ENCODE measurements around the gene ADIPOR2. TPM values are rescaled to one million over a fixed set of nuclear protein-coding genes. Genes with fewer than 3 reads are reported as not detected.
"Not testable (repeated sequence)": the region's sequence is repeated elsewhere in the genome, so short reads cannot be mapped to it uniquely, and the experiment has no call there.

ADIPOR2 gene
- total RNA-seq, 1 donor from 2014 or later, result 29.6 TPM

DNA sequence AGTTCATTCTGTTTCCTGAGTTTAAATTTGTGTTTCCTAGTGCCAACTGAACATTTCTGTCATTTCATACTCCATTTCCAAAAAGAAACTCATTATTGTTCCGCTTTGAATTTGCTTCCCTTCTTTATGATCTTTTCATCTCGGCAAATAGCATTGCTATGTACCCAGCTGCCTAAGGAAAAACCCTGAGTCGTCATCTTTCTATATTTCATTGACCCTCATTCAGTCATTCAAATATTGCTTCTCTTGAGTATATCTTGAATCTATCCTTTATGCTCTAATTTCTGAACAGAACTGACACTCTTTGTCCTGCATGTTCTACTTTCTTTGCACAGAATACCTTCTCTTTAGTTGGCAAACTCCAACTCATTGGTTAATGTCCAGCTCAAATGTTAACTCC, 35.9 kb downstream of the ADIPOR2 start:
- no peak overlapping the region for H3K27ac Mint-ChIP-seq
- no peaks in the 10 kb centered on the region for H3K4me1 Mint-ChIP-seq
- Histone ChIP-seq H2AFZ (replicated peaks) (no peak overlapping the region), H4K20me1 (ENCODE audit: low read depth) (peaks cover 15% of the 10 kb centered on the region), H3K27ac (no peak overlapping the region), H3K79me2 (ENCODE audit: low read depth) (peaks cover 97% of the 10 kb centered on the region), H3K36me3 (peaks cover 4% of the 10 kb centered on the region), H3K9ac (no peak overlapping the region), H3F3A (ENCODE audit: low read depth) (peaks cover 3% of the 10 kb centered on the region), H3K27me3 (no peaks in the 10 kb centered on the region), H3K4me1 (peaks cover 4% of the 10 kb centered on the region), H3K4me2 (no peak overlapping the region), H3K9me3 (ENCODE audit: low read depth) (no peaks in the 10 kb centered on the region), H3K4me3 (no peak overlapping the region)
- no peak for TF ChIP-seq CTCF (IDR thresholded peaks at IDR 0.05)
- no peak overlapping the region for H3K4me3 Mint-ChIP-seq
- H3K27me3 Mint-ChIP-seq (ENCODE audit: insufficient read depth, low read depth), result no peaks in the 10 kb centered on the region
- H3K9me3 Mint-ChIP-seq, result peaks cover 3% of the 10 kb centered on the region
- peaks cover 26% of the 10 kb centered on the region for H3K36me3 Mint-ChIP-seq
- DNase-seq (ENCODE audit: low spot score), result no peak

- peaks cover 97% of the 10 kb centered on the region for H3K79me2 ChIP-seq (ENCODE audit: low read depth)
- no peak for TF ChIP-seq CTCF (IDR thresholded peaks at IDR 0.05)
- no peak for TF ChIP-seq EZH2 (IDR thresholded peaks at IDR 0.05)
- no peak for TF ChIP-seq EZH2phosphoT487 (IDR thresholded peaks at IDR 0.05)
Observed at GRCh38 chr12:1728824-1729223, 38.0 kb downstream of the ADIPOR2 start.

GRCh38 chr12:1731019-1731687, 40.3 kb downstream of the ADIPOR2 start:
- Mint-ChIP-seq H3K27me3 (ENCODE audit: insufficient read depth, low read depth) (no peaks in the 10 kb centered on the region), H3K27ac (no peak overlapping the region), H3K4me1 (no peaks in the 10 kb centered on the region), H3K36me3 (peaks cover 22% of the 10 kb centered on the region), H3K9me3 (peaks cover 17% of the 10 kb centered on the region), H3K4me3 (no peak overlapping the region)
- no peak overlapping the region for H3K9ac ChIP-seq
- DNase-seq (ENCODE audit: low spot score), result no peak
- H3K4me3 ChIP-seq, result no peak overlapping the region
- no peak overlapping the region for H2AFZ ChIP-seq (replicated peaks)
- H3K9me3 ChIP-seq (ENCODE audit: low read depth), result no peaks in the 10 kb centered on the region
- no peak overlapping the region for H3K4me2 ChIP-seq
- peaks cover 88% of the 10 kb centered on the region for H3K79me2 ChIP-seq (ENCODE audit: low read depth)
- H4K20me1 ChIP-seq (ENCODE audit: low read depth), result peaks cover 12% of the 10 kb centered on the region
- TF ChIP-seq EZH2phosphoT487 (IDR thresholded peaks at IDR 0.05) (no peak), CTCF (IDR thresholded peaks at IDR 0.05) (no peak), EZH2 (IDR thresholded peaks at IDR 0.05) (no peak)
- no peaks in the 10 kb centered on the region for H3F3A ChIP-seq (ENCODE audit: low read depth)
- H3K4me1 ChIP-seq, result no peaks in the 10 kb centered on the region
- no peak overlapping the region for H3K27ac ChIP-seq
- H3K27me3 ChIP-seq, result no peaks in the 10 kb centered on the region
- peaks cover 4% of the 10 kb centered on the region for H3K36me3 ChIP-seq

More at GRCh38 chr12:1728824-1729223, 38.0 kb downstream of the ADIPOR2 start:
- Mint-ChIP-seq H3K27ac (no peak overlapping the region), H3K4me1 (no peaks in the 10 kb centered on the region), H3K4me3 (no peak overlapping the region), H3K9me3 (peaks cover 7% of the 10 kb centered on the region), H3K27me3 (ENCODE audit: insufficient read depth, low read depth) (no peaks in the 10 kb centered on the region), H3K36me3 (peaks cover 27% of the 10 kb centered on the region)
- Histone ChIP-seq H3K9me3 (ENCODE audit: low read depth) (no peaks in the 10 kb centered on the region), H3K4me3 (no peak overlapping the region), H2AFZ (replicated peaks) (no peak overlapping the region), H3K4me2 (no peak overlapping the region), H3K4me1 (no peaks in the 10 kb centered on the region), H3F3A (ENCODE audit: low read depth) (no peaks in the 10 kb centered on the region), H3K27ac (no peak overlapping the region), H3K9ac (no peak overlapping the region), H3K27me3 (no peaks in the 10 kb centered on the region), H4K20me1 (ENCODE audit: low read depth) (peaks cover 15% of the 10 kb centered on the region), H3K36me3 (peaks cover 4% of the 10 kb centered on the region)
- DNase-seq (ENCODE audit: low spot score), result no peak

- not testable (repeated sequence) for H3K27ac Mint-ChIP-seq; DNase-seq (ENCODE audit: low spot score); H3K36me3 ChIP-seq; H3K4me3 ChIP-seq; H3K4me2 ChIP-seq; H3K9ac ChIP-seq; H2AFZ ChIP-seq (replicated peaks); H3K4me3 Mint-ChIP-seq; H3K4me1 ChIP-seq; H3K9me3 ChIP-seq (ENCODE audit: low read depth); H3F3A ChIP-seq (ENCODE audit: low read depth); H3K27ac ChIP-seq; H3K27me3 Mint-ChIP-seq (ENCODE audit: insufficient read depth, low read depth); H3K27me3 ChIP-seq; H3K4me1 Mint-ChIP-seq
- Mint-ChIP-seq H3K9me3 (peaks cover 21% of the 10 kb centered on the region), H3K36me3 (peaks cover 22% of the 10 kb centered on the region)
- Histone ChIP-seq H3K79me2 (ENCODE audit: low read depth) (peaks cover 85% of the 10 kb centered on the region), H4K20me1 (ENCODE audit: low read depth) (peaks cover 12% of the 10 kb centered on the region)
Observed at GRCh38 chr12:1731688-1732078, 40.8 kb downstream of the ADIPOR2 start.

Measured in neural progenitor cell (in vitro differentiated cells).